ENCODE data around the gene EPS8.

- TF ChIP-seq CTCF (IDR thresholded peaks at IDR 0.05) = no peak
- TF ChIP-seq EP300 (IDR thresholded peaks at IDR 0.05) = no peak
- TF ChIP-seq POLR2A (IDR thresholded peaks at IDR 0.05; ENCODE audit: low read depth) = no peak
Observed at GRCh38 chr12:15620741-15621539, 168.2 kb downstream of the EPS8 start.
